ENCODE data around the gene CTDP1.
A peak's percentile ranks its signal among the peaks of the same experiment; 100 is the strongest.
"Not testable (repeated sequence)": the region's sequence is repeated elsewhere in the genome, so short reads cannot be mapped to it uniquely, and the experiment has no call there.

CTDP1 gene

GRCh38 chr18:79680891-79681339 lies 1.3 kb downstream of the CTDP1 start:
- no peak for DNase-seq

- no peak for DNase-seq
Measured at GRCh38 chr18:79681484-79682387, 2.1 kb downstream of the CTDP1 start.

GRCh38 chr18:79682481-79682880 lies 2.9 kb downstream of the CTDP1 start:
- DNase-seq: no peak

DNA sequence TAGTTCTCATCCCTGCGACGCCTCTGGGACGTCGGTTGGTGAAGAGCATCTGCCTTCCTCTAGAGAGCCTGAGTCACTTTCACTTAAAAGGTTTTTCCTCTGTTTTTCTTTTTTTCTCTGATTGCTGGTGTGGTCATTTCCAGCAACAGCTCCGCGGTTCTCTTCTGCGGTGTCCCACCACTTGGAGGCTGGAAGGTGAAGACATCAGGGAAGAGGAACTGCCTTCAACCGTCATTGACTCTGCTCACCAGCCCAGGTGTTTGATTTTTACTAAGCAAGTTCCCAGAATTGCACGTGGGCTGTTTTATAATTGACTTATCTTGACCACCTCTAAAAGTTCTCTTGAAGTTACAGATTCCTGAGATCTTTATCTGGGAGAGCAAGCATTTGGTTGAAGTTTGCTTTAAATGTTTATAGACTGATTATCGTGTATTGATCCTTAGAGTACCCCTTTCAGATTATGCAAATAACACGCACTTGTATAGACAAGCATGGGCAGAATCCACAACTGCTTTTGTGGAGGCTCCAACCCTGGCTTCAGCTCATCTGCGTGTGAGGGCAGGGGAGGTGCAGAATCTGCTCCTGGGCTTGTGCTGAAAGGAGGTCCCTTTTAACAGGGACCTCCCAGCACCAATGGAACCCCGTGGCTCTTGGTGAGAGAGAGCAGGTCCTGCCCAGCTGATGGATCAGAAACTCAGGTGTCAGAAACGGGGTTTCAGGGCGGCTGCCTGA lies 3.5 kb downstream of the CTDP1 start:
- no peak for DNase-seq

- DNase-seq: no peak
Measured at GRCh38 chr18:79683626-79684282, 4.2 kb downstream of the CTDP1 start.

GRCh38 chr18:79684283-79684631 lies 4.7 kb downstream of the CTDP1 start:
- no peak for DNase-seq

- peak in 1 of 56 donors; percentile 19 for DNase-seq
Measured at GRCh38 chr18:79684787-79685186, 5.2 kb downstream of the CTDP1 start.

DNA sequence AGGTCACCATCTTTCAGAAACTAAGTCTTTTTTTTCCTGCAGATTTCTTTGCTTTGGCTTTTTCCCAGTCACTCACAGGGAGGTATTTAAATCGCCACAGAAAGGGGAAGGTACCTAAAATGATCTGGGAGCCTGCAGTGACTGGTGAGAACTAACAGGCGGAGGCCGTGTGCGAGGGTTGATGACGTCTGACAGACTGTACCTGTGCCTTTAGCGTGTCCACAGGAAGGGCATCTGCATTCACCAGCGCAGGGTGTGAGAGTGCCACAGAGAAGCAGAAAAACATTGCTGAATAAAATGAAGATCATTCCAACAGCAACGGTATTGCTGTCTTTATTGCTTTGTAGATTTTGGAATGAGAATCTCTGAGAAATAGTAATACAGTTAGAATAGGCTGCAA lies 5.7 kb downstream of the CTDP1 start:
- DNase-seq: no peak

- no peak for DNase-seq
Measured at GRCh38 chr18:79685971-79686370, 6.4 kb downstream of the CTDP1 start.

DNA sequence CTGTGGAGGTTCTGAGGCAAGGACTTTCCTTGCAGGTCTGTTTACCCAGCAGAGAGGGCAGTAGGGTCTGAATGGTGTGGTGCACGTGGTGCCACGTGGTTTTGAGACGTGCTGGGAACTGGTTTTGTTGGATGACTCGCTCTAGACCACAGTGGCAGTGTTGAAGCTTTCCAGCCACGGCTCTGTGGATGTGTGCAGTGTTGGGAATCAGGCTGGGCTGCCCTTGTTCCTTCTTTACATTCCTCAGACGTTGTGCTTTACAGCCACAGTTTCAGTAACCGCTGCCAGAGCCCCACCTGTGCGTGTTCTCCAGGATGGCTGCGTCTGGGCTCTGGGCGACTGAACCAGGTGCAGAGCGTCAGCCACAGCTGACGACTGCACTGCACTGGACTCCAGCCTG lies 8.2 kb downstream of the CTDP1 start:
- DNase-seq: no peak

DNA sequence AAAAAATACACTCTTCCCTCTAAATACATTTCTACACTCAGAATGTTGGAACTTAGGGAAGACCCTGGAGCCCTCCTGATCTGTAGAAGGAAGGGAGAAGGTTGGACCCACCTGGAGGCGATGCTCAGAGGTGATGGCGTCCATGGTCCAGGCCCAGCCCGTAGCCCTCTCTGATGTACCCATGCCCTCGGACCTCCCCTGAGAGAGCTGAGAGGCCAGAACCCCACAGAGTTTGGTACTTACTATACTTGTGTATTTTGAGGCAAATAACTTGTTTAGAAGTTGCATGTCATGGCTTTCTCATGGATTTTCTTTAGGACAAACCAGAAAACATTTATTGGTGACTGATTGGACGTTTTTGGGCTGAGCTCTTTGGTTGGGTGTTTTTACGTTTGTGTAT lies 10.5 kb downstream of the CTDP1 start:
- no peak for DNase-seq

- no peak for DNase-seq
Measured at GRCh38 chr18:79690586-79691482, 11.2 kb downstream of the CTDP1 start.

- no peak for DNase-seq
Measured at GRCh38 chr18:79692056-79692455, 12.5 kb downstream of the CTDP1 start.

DNA sequence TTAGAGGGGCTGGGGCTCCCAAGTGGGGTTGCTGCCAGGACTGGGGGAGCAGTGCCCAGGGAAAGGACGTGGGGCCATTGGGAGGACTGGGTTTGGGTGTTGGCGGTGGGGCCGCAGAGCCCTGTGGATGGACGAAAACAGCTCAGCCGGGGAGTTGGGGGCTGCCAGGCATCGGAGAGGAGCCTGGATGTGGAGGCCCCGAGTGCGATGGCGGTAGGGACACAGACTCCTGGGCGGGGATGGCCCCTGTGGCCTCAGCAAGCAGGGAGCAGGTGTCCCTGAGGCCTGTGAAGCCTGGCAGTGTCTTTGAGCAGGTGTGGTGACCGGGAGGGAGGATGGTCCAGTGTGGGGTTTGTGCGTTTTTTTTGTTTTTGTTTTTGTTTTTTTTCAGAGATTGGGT lies 13.3 kb downstream of the CTDP1 start:
- DNase-seq: no peak

DNA sequence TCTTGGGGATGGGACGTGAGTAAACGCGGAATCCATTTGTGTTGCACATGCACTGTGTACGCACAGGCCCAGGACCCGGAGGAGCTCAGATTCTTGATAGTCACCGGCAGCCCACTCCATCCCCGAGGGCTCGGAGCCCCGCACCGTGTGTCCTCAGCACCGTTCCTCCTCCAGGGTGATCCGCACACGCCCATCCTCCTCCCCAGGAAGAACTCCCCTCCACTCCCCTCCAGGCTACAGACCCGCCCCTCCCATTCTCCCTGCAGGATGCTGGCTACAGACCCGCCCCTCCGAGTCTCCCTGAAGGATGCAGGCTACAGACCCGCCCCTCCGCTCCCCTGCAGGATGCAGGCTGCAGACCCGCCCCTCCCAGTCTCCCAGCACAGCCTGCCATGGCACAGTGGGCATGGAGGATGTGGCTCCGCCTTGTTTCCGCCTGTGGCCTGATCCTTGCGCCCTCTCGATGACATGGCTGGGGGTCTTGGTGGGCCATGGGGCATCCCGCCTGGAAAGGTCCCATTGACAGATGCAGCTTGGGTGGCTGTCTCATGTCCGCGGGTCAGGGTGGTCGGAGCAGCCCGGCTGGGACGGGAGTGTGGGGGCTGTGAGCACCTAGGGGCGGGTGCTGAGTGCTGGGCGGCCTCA lies 14.1 kb downstream of the CTDP1 start:
- no peak for DNase-seq

DNA sequence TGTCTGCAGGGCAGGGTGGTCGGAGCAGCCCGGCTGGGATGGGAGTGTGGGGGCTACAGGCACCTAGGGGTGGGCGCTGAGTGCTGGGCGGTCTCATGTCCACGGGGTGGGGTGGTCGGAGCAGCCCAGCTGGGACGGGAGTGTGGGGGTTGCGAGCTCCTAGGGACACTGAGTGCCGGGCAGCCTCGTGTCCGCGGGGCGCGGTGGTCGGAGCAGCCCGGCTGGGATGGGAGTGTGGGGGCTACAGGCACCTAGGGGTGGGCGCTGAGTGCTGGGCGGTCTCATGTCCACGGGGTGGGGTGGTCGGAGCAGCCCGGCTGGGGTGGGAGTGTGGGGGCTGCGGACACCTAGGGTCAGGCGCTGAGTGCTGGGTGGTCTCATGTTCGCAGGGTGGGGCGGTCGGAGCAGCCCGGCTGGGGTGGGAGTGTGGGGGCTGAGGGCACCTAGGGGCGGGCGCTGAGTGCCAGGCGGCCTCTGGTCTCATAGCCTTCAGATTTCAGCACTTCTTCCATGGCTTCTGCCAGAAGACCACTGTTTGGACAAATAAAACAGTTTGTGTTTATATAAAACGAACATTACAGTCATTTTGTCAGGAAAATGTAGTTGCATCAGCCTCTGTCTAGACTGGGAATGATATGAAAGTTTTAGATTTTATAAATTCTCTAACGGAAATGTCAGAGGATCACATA lies 14.7 kb downstream of the CTDP1 start:
- DNase-seq: not testable (repeated sequence)

DNA sequence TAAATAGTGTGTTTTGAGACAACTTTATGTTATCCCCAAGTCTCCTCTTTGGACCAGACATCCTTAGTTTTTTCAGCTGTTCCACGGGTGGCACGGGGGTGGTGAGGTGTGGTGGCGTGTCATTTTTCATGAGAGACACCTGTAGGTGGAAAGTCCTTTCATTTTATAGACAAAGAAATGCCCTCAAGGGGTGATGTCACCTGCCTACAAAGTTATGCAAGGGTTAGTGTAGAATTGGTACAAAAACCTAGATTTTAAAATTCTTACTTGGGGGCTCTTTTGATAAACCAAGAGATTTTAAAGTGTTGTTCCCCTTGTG lies 15.3 kb downstream of the CTDP1 start:
- no peak for DNase-seq

- DNase-seq: no peak
Measured at GRCh38 chr18:79695269-79695668, 15.7 kb downstream of the CTDP1 start.

DNA sequence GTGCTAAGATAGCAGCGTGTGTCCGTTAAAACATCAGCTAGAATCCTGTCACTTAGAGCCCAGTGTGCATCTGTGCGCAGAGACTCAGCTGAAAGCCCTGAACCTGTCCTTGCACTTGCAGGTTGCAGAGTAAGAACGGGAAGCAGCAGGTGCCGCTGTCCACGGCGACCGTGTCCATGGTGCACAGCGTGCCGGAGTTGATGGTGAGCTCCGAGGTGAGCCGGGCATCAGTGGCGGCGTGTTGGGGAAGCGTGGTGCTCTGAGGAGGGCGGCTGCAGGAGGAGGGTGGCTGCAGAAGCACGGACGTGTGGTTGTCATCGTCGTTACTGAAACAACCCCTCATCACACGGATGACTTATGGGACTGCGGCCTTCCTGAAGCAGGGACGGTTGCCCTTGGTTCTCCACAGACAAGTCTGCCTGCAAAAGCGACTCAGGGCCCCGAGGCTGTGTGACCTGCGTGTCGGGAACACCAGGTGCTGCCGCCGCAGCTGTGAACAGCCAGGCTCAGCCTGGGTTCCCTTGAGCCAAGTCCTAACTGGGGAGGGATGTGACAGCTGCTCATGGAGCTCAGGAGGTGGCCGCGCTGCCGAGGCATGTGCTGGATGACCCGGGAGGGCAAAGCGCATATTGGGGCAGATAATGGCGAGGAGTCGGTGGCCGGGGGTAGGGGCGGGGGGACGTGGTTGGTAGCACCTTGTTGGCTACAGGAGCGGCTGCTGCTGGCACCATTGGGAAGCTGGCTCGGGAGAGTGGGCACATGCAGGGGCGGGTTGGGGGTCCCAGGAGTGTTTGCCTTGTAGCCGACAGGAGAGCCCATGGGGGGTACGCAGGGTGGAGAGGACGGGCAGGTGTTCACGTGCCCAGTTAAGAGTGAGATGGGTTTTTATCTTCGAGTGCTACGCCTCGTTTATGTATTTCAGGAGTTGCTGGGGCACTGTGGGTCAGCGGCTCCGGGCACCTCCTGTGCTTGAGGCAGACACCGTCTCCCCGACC lies 16.6 kb downstream of the CTDP1 start:
- no peak for DNase-seq

All from amygdala (tissue), 56 donors.